Measurements from ENCODE around the gene ATP5PB.

ATP5PB gene

DNA sequence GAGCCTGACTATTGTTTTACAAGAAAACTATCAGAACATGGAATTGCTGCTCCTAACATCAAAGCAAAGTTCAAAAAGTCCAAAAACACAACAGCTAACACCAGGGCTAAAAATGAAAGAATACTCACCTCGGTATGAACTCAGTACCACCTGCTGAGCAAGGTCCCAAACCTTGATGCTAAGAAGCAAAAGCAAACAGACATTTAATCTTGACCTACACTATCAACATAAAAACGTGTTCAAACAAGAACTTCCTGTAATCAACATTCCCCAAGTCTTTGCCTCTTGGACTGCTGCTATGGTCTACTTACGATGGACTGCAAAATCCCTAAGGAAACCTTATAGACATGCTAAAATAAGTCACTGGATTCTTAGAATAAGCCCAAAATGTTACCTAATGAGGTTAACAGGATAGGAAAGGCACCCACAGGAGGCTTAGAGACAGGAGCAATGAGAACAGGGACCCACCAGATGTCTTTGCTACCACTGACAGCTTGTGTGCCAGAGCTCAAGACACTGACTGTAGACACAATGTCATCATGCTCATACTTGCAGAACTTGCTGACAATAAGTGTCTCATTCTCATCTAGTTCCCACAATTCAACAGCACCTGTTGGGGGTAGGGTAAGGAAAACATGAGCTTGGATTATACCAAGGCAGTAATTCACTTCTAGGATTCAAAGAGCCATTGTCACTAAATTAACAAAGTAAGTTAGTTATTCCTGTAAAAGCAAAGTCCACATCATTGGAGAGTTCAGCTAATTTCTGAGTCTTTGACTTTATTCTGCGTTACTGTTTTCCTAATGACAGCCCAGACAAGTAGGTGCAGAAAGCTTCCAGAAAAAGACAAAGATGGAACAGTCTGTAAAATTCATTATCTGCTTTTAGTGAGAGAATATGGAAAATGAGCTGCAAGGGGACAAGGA lies 2.0 kb upstream of the ATP5PB start:
- DNase-seq (ENCODE audit: low read depth in 2 of 2) = no peak

GRCh38 chr1:111448482-111448917 lies 764 bp upstream of the ATP5PB start:
- peak; percentile 11 to 23 for DNase-seq (ENCODE audit: low read depth in 2 of 2)

DNA sequence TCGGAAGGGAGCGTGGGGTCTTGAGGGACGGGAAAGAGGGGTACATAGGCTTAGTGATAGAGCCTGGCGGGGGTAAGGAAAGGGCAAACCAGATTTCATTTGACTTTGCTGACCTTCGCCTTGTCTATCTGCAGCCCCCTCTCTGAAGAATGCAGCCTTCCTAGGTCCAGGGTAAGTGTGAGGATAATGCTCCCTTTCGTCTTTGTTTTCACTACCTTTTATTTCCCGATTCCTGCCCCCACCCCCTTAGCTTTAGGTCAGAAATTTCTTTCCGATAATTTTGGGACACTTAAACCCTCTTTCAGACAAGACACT lies 396 bp downstream of the ATP5PB start:
- DNase-seq (ENCODE audit: low read depth in 2 of 2) = no peak

GRCh38 chr1:111450185-111450584 lies 921 bp downstream of the ATP5PB start:
- DNase-seq (ENCODE audit: low read depth in 2 of 2) = no peak

- no peak for DNase-seq (ENCODE audit: low read depth in 2 of 2)
These were observed 3.3 kb downstream of the ATP5PB start for GRCh38 chr1:111452581-111452980.

GRCh38 chr1:111453706-111454105 lies 4.4 kb downstream of the ATP5PB start:
- no peak for DNase-seq (ENCODE audit: low read depth in 2 of 2)

- DNase-seq (ENCODE audit: low read depth in 2 of 2) = no peak
These were observed 5.8 kb downstream of the ATP5PB start for GRCh38 chr1:111454859-111455641.

GRCh38 chr1:111455642-111456031 lies 6.4 kb downstream of the ATP5PB start:
- no peak for DNase-seq (ENCODE audit: low read depth in 2 of 2)

DNA sequence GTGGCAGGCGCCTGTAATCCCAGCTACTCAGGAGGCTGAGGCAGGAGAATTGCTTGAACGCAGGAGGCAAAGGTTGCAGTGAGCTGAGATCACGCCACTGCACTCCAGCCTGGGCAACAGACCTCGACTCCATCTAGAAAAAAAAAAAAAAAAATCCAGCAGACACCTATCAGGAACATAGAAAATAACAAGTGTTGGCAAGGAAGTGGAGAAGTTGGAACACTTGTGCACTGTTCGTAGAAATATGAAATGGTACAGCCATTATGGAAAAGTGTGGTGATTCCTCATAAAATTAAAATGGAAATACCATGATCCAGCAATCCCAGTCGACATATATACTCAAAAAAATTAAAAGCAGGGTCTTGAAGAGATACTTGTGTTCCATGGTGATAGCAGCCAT lies 12.5 kb downstream of the ATP5PB start:
- no peak for DNase-seq (ENCODE audit: low read depth in 2 of 2)

DNA sequence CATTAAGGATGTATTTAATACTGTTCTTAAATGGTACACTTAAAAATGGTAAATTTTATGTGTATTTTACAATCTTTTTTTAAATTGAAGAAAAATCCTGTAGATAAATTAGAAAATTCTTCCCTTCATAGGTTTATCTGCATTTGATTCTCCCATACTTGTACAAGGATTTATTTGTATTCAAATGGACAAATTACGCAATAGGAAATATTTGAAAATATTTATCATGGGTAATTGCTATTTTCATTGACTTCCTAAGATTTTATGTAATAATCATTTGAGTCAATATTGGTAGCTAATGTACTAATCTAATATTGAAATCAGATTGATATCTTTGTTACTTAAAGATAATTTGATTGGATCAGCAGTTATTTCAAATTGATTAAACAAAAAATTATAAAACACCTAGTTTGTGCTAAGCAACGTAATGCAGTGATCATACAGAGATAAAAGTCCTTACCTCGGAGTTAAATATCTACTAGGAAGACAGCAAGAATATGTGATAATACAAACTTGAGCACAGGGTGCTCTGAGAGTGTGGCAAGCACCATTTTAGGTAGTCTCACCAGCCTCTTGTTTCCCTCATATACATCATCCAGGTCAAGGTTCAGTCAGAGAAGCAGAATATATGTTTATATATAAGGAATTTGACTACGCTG lies 13.2 kb downstream of the ATP5PB start:
- DNase-seq (ENCODE audit: low read depth in 2 of 2) = no peak

- DNase-seq (ENCODE audit: low read depth in 2 of 2) = no peak
These were observed 13.9 kb downstream of the ATP5PB start for GRCh38 chr1:111463029-111463683.

- no peak for DNase-seq (ENCODE audit: low read depth in 2 of 2)
These were observed 16.5 kb downstream of the ATP5PB start for GRCh38 chr1:111465754-111466153.

DNA sequence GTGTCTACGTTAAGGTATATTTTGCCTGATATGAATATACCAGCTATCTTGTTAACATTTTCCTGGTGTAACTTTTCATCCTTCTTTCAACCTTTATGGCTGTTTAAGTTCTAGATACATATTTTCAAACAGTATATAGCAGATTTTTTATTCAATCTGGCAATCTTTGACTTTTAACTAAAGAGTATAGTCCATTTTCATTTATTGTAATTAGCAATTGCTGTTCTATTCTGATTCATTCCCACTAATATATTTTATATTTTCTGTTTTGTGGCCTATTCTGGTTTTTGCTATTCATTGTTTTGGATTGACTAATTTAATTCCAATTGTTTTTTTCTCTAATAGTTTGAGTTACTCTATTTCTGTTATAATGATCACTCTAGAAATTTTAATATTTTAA lies 17.2 kb downstream of the ATP5PB start:
- DNase-seq (ENCODE audit: low read depth in 2 of 2) = no peak

- DNase-seq (ENCODE audit: low read depth in 2 of 2) = no peak
These were observed 18.8 kb downstream of the ATP5PB start for GRCh38 chr1:111467865-111468716.

DNA sequence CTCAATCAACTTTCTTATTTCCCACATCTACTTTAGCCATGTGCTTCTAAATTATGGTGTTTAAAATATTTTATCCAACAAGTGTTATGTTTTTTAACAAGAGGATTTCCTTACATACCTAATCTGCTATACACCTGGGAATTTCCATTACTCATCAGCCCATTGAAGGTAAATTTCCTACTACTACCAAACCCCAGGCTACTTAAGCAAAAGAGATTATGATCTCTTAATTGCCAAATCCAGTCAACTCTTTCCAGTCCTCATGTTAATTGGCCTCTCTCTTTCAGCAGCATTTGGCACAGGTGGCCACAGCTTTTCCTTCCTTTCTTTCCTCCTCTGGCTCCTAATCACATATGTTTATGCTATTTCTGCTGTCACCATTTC lies 19.4 kb downstream of the ATP5PB start:
- DNase-seq (ENCODE audit: low read depth in 2 of 2) = no peak

DNA sequence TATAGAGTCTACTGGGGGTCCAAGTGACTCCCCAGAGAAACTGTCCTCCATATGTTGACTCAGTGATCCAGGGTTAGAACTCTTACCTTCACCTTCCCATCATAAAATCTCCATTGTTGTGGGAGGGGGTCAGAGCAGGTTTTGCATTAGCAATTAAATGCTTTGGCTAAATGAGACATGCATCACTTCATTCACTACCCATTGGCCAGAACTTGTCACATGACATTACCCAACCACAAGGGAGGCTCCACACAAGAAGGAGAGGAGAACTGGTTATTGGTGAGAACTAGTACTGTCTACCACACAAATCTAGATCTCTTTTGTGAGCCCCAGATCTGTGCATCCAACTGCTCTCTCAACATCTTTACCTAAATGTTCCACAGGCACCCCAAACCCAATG lies 20.3 kb downstream of the ATP5PB start:
- no peak for DNase-seq (ENCODE audit: low read depth in 2 of 2)

GRCh38 chr1:111470596-111470995 lies 21.3 kb downstream of the ATP5PB start:
- DNase-seq (ENCODE audit: low read depth in 2 of 2) = no peak

DNA sequence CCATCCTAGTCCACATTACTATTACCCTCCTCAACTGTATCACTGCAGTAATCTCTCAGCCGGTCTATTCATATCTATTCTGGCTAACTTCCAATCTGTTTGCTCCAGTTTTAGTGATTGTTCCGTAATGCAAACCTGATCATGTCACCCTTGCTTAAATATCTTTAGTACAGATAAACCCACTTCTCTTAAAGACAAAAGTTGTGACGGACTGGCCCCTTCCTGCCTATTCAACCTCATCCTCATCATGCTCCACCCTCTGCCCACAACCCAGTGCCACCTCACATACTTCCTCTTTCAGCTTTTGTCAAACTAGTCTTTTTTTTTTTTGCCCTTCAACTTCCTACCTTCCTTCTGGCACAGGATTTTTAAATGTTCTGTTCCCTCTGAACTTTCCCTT lies 21.7 kb downstream of the ATP5PB start:
- DNase-seq (ENCODE audit: low read depth in 2 of 2) = peak; percentile 23 to 49

DNA sequence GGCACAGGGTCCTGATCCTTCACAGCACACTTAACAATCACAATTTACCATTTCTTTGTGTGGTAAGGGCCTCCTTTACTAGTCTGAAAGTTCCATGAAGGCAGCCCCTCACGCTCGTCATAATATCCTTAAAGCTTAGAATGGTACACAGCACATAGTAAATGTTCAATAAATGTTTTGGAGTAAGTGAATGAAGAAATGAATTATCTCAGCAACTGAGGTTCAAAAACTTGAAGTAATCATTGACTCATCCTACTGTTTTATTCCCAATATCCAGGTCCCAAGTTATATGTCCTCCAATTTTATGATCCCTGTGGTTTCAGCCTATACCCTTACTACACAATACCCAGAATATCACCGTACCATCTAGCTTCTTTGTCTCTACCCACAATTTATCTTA lies 22.3 kb downstream of the ATP5PB start:
- no peak for DNase-seq (ENCODE audit: low read depth in 2 of 2)

DNA sequence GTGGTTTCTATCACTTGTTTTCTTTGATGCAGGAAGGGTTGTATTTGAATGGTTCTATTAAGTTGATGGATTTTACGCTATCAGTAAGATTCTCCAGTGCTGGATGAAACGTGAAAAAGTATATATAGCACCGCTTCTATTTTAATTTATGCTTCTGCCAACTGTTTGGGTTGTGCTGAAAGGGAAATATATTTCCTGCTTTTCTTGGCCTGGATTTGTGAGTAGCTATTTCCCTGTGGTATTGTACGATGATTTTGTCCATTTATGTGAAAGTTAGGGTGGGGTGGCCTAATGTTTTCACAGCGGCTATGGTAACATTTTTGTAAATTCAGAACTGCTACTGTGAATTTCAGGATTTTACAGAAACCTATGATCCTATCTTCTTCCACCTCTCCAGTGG lies 24.8 kb downstream of the ATP5PB start:
- no peak for DNase-seq (ENCODE audit: low read depth in 2 of 2)

GRCh38 chr1:111474521-111474920 lies 25.3 kb downstream of the ATP5PB start:
- no peak for DNase-seq (ENCODE audit: low read depth in 2 of 2)

Measured in stimulated activated CD4-positive, alpha-beta T cell treated with anti-CD3 and anti-CD28 coated beads, Interleukin-4, amount 100 ng/mL, for 48 hours (primary cell).